HEK293T (cell line): ENCODE data around the gene CFAP251.

Experiments
- BHLHE40 ChIP-seq: fragments of 450-650 bp; IDR thresholded peaks from 2 replicates; pipeline ENCODE4 v1.6.1; 2016; ENCODE audit warnings: mild to moderate bottlenecking, moderate library complexity, borderline replicate concordance
- FOXA1 ChIP-seq: fragments of 450-650 bp; IDR thresholded peaks from 2 replicates; pipeline ENCODE4 v1.6.1; 2016; ENCODE audit warnings: mild to moderate bottlenecking
- SP1 ChIP-seq: fragments of 450-650 bp; IDR thresholded peaks from 2 replicates; pipeline ENCODE4 v1.6.1; 2017
- SUZ12 ChIP-seq: fragments of 450-650 bp; IDR thresholded peaks from 2 replicates; pipeline ENCODE4 v1.6.1; 2016; ENCODE audit warnings: mild to moderate bottlenecking

DNA sequence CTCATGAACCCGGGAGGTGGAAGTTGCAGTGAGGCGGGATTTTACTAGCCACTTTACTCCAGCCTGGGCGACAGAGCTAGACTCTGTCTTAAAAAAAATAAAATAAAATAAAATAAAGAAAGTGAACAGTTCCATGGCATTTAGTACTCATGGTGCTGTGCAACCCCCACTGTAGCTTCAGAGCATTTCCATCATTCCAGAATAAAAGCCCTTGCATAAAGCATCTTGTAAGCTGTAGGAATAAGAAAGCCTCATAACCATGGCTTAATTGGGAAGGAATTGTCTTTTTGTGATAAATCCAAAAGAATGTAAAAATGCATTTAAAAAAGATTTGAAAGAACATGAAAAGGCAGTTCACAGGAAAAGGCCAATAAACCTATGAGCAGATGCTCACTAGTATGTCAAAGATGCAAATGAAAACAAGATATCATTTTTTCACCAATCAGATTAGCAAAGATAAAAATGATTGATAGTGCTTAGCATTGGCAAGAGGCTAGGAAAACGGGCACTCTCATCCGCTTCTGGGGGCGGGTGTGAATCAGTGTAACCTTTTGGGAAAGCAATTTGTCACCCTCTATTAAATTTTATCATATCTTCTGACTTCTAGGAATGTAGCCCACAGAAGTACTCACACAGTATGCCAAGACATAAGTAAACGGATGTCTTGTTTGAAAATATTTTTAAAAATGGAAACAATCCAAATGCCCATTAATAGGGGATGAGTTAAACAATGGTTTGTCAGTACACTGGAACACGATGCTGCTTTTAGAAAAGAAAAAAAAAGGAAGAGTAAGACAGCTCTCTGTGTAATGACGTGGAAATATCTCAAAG lies 46.6 kb downstream of the CFAP251 start:
- no peak for TF ChIP-seq FOXA1
- no peak for TF ChIP-seq BHLHE40
- TF ChIP-seq SUZ12, result no peak
- no peak for TF ChIP-seq SP1
